Measurements from ENCODE around the gene TEX28. TPM values are rescaled to one million over a fixed set of nuclear protein-coding genes. Genes with fewer than 3 reads are reported as not detected.
"Not testable (repeated sequence)": the region's sequence is repeated elsewhere in the genome, so short reads cannot be mapped to it uniquely, and the experiment has no call there.

Gene TEX28
- total RNA-seq, 1 experiment from 2014 or later: not detected

- H3K36me3 ChIP-seq (ENCODE audit: low read depth); H3K9me3 ChIP-seq (ENCODE audit: insufficient read depth, low read depth); H3K27me3 ChIP-seq (ENCODE audit: insufficient read depth, low read depth); H3K4me2 ChIP-seq; H2AFZ ChIP-seq; H3K27ac ChIP-seq; intact Hi-C loops (cut with micrococcal nuclease; ENCODE audit: unreplicated experiment); BruUV-seq (replicated peaks); POLR2A ChIA-PET (ENCODE audit: unreplicated experiment); CTCF ChIA-PET; H3K9me2 ChIP-seq (ENCODE audit: insufficient read depth); H3K4me1 ChIP-seq (replicated peaks; ENCODE audit: insufficient read depth); H3K79me2 ChIP-seq (ENCODE audit: low read depth); H3K4me3 ChIP-seq; H3F3A ChIP-seq (ENCODE audit: insufficient read depth, low read depth); H4K20me1 ChIP-seq (ENCODE audit: insufficient read depth); DNase-seq: not testable (repeated sequence)
Observed at GRCh38 chrX:154226706-154227105, 68.2 kb downstream of the TEX28 start.

GRCh38 chrX:154225292-154225691 lies 69.6 kb downstream of the TEX28 start:
- H3K36me3 ChIP-seq (ENCODE audit: low read depth); H3K4me3 ChIP-seq; H4K20me1 ChIP-seq (ENCODE audit: insufficient read depth); H3K27ac ChIP-seq; DNase-seq; H3K4me1 ChIP-seq (replicated peaks; ENCODE audit: insufficient read depth); H2AFZ ChIP-seq; H3K27me3 ChIP-seq (ENCODE audit: insufficient read depth, low read depth); H3K4me2 ChIP-seq; CTCF ChIA-PET; H3K9me2 ChIP-seq (ENCODE audit: insufficient read depth); H3F3A ChIP-seq (ENCODE audit: insufficient read depth, low read depth); BruUV-seq (replicated peaks); H3K9me3 ChIP-seq (ENCODE audit: insufficient read depth, low read depth); H3K79me2 ChIP-seq (ENCODE audit: low read depth); POLR2A ChIA-PET (ENCODE audit: unreplicated experiment); intact Hi-C loops (cut with micrococcal nuclease; ENCODE audit: unreplicated experiment): not testable (repeated sequence)

Other genes with a start within 250 kb of the TEX28 start
- 85.6 and 90.1 TPM in 2 replicates for gene MECP2, start 197.4 kb downstream of the TEX28 start, total RNA-seq (2021)
- not detected in 2 replicates for gene OPN1LW, start 150.9 kb downstream of the TEX28 start, total RNA-seq (2021)
- gene OPN1MW, start 112.5 kb downstream of the TEX28 start, total RNA-seq (2021): not detected in 2 replicates
- gene OPN1MW2, start 75.4 kb downstream of the TEX28 start, total RNA-seq (2021): not detected in 2 replicates
- not detected in 2 replicates for gene OPN1MW3, start 37.5 kb downstream of the TEX28 start, total RNA-seq (2021)
- not detected in 2 replicates for gene TKTL1, start 671 bp upstream of the TEX28 start, total RNA-seq (2021)
- 1,841 and 2,308 TPM in 2 replicates for gene FLNA, start 79.5 kb upstream of the TEX28 start, total RNA-seq (2021)
- gene EMD, start 84.2 kb upstream of the TEX28 start, total RNA-seq (2021): 132 and 164 TPM in 2 replicates
- 3,447 and 3,685 TPM in 2 replicates for gene RPL10, start 103.3 kb upstream of the TEX28 start, total RNA-seq (2021)
- gene DNASE1L1, start 114.1 kb upstream of the TEX28 start, total RNA-seq (2021): 25.9 and 28.3 TPM in 2 replicates
- 95.8 and 134 TPM in 2 replicates for gene TAFAZZIN, start 116.4 kb upstream of the TEX28 start, total RNA-seq (2021)
- gene ATP6AP1, start 133.6 kb upstream of the TEX28 start, total RNA-seq (2021): 112 and 119 TPM in 2 replicates
- 116 and 123 TPM in 2 replicates for gene GDI1, start 142.0 kb upstream of the TEX28 start, total RNA-seq (2021)
- 82.1 and 89.4 TPM in 2 replicates for gene FAM50A, start 149.0 kb upstream of the TEX28 start, total RNA-seq (2021)
- gene PLXNA3, start 163.2 kb upstream of the TEX28 start, total RNA-seq (2021): 109 and 124 TPM in 2 replicates
- 63.9 and 82.5 TPM in 2 replicates for gene LAGE3, start 184.2 kb upstream of the TEX28 start, total RNA-seq (2021)
- gene UBL4A, start 191.5 kb upstream of the TEX28 start, total RNA-seq (2021): 80.7 and 81.6 TPM in 2 replicates
- 38.3 and 54.9 TPM in 2 replicates for gene SLC10A3, start 195.5 kb upstream of the TEX28 start, total RNA-seq (2021)
- 60.3 and 69.3 TPM in 2 replicates for gene FAM3A, start 221.1 kb upstream of the TEX28 start, total RNA-seq (2021)